Fibroblast of the aortic adventitia (primary cell): Measurements from ENCODE around the gene FEM1C. TPM values are rescaled to one million over a fixed set of nuclear protein-coding genes. Genes with fewer than 3 reads are reported as not detected.

Experiments
- DNase-seq: peaks from one replicate; pipeline ENCODE4 v3.0.0-alpha.2; 2010; ENCODE audit warnings: low read depth
- H3K4me3 ChIP-seq: 2 replicates; pipeline ENCODE4 v1.5.1; 2011; ENCODE audit warnings: low read depth, mild to moderate bottlenecking, control low read depth, low read length, moderate library complexity
- CTCF ChIP-seq: IDR thresholded peaks from 2 replicates; pipeline ENCODE4 v1.5.1; 2011; ENCODE audit warnings: mild to moderate bottlenecking, low read length, control low read depth, inconsistent platforms; ENCODE audit not compliant: insufficient read depth
- total RNA-seq: library from RNA; depleted of rRNA; stranded (reverse); fragments of >200 nt; gene quantifications from 2 replicates; pipeline ENCODE4 v1.2.3, GENCODE V29; 2012; ENCODE audit warnings: low replicate concordance

FEM1C gene
- total RNA-seq, 1 donor = 31.7 TPM

- peak; percentile 83 for DNase-seq
- TF ChIP-seq CTCF = no peak
Observed at GRCh38 chr5:115551415-115551814, 6.8 kb upstream of the FEM1C start.

GRCh38 chr5:115549154-115549553, 4.6 kb upstream of the FEM1C start:
- H3K4me3 ChIP-seq = no peak overlapping the region
- peak; percentile 8 for TF ChIP-seq CTCF
- no peak for DNase-seq

More at GRCh38 chr5:115551415-115551814, 6.8 kb upstream of the FEM1C start:
- no peak overlapping the region for H3K4me3 ChIP-seq

GRCh38 chr5:115548683-115549082, 4.1 kb upstream of the FEM1C start:
- H3K4me3 ChIP-seq = no peak overlapping the region
- TF ChIP-seq CTCF = no peak
- no peak for DNase-seq

GRCh38 chr5:115545351-115545882, 842 bp upstream of the FEM1C start:
- H3K4me3 ChIP-seq = no peak overlapping the region
- no peak for TF ChIP-seq CTCF
- DNase-seq = no peak

GRCh38 chr5:115544043-115544435, 536 bp downstream of the FEM1C start:
- peak overlapping the region; percentile 85 for H3K4me3 ChIP-seq
- no peak for DNase-seq
- TF ChIP-seq CTCF = no peak

- peak; percentile 70 for DNase-seq
- H3K4me3 ChIP-seq = peak overlapping the region; percentile 85
- TF ChIP-seq CTCF = no peak
Observed at GRCh38 chr5:115543365-115544042, 1.1 kb downstream of the FEM1C start.
